ENCODE data around the gene HCFC1R1. TPM values are rescaled to one million over a fixed set of nuclear protein-coding genes. Genes with fewer than 3 reads are reported as not detected.

Gene HCFC1R1
- total and polyA plus RNA-seq, 2 experiments from 2014 or later: 50.8 to 109 TPM

DNA sequence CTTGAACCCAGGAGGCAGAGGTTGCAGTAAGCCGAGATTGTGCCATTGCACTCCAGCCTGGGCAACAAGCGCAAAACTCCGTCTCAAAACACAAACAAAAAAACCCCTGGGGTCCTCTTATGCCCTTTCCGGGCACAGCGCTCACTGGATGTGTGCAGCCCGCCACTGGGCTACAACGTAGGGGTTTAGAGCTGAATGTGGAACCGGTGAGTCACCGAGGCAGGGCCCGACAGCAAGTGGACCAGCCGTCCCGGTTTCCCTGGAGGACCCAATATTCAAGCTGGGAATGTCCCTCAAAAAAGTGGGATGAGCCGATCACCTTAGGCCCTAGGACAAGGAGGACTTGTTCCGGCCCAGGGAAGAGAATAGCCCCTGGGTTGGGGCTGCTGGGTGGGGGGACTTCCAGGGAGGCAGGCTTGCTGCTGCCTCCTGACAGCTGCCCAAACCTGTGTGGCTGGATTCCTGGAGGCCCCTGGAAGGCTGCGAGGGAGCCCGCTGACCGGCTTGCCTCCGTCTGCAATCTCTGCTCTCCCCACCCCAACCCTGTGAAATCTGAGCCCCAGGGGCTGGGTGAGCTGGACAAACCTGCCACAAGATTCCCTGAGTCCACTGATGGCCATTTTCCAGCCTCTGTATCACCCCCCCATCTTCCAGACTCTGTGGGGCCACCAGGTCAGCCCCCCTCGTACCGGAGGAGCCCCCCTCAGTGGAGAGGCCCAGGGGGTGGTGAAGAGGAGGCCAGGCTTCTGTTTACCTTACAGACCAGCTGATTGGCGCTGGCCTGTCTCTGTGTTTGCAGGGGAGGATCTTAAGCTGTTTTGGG is 14.0 kb downstream of the HCFC1R1 start:
- Histone ChIP-seq H3K4me1 (ENCODE audit: low read depth) (peaks cover 67% of the 10 kb centered on the region), H3K4me3 (no peak overlapping the region), H3K36me3 (no peaks in the 10 kb centered on the region), H3K9me3 (ENCODE audit: low read depth) (no peaks in the 10 kb centered on the region), H3K27me3 (no peaks in the 10 kb centered on the region), H3K27ac (peak overlapping the region; percentile 96)
- TF ChIP-seq, protein P1, sequence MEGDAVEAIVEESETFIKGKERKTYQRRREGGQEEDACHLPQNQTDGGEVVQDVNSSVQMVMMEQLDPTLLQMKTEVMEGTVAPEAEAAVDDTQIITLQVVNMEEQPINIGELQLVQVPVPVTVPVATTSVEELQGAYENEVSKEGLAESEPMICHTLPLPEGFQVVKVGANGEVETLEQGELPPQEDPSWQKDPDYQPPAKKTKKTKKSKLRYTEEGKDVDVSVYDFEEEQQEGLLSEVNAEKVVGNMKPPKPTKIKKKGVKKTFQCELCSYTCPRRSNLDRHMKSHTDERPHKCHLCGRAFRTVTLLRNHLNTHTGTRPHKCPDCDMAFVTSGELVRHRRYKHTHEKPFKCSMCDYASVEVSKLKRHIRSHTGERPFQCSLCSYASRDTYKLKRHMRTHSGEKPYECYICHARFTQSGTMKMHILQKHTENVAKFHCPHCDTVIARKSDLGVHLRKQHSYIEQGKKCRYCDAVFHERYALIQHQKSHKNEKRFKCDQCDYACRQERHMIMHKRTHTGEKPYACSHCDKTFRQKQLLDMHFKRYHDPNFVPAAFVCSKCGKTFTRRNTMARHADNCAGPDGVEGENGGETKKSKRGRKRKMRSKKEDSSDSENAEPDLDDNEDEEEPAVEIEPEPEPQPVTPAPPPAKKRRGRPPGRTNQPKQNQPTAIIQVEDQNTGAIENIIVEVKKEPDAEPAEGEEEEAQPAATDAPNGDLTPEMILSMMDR (IDR thresholded peaks at IDR 0.05; ENCODE audit: low read depth, low read length): no peak
- DNase-seq (ENCODE audit: low read depth in 1 of 2, low spot score in 1 of 2): peak in 1 of 2 donors; percentile 88

DNA sequence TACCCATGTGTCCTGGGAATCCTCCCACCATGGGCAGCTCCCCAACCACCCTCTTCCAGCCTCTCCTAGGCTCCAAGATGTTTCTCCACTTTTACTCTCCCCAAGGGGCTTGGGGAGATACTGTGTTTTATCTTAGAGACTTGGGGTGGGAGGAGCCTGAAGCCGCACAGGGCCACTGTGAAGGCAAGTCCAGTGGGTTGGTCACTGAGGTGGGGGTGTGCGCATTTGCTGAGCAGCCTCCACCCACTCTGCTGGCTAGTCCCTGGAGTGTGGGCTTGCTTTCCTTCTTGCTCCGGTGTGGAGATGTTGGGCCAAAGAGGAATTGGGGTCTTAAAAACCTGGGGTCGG is 15.1 kb downstream of the HCFC1R1 start:
- peak in 1 of 2 donors; percentile 71 for DNase-seq (ENCODE audit: low read depth in 1 of 2, low spot score in 1 of 2)
- Histone ChIP-seq H3K9me3 (ENCODE audit: low read depth) (no peaks in the 10 kb centered on the region), H3K36me3 (no peaks in the 10 kb centered on the region), H3K27me3 (no peaks in the 10 kb centered on the region), H3K4me3 (no peak overlapping the region), H3K27ac (peak overlapping the region; percentile 96), H3K4me1 (ENCODE audit: low read depth) (peaks cover 67% of the 10 kb centered on the region)
- TF ChIP-seq, protein P1 (IDR thresholded peaks at IDR 0.05; ENCODE audit: low read depth, low read length): no peak

DNA sequence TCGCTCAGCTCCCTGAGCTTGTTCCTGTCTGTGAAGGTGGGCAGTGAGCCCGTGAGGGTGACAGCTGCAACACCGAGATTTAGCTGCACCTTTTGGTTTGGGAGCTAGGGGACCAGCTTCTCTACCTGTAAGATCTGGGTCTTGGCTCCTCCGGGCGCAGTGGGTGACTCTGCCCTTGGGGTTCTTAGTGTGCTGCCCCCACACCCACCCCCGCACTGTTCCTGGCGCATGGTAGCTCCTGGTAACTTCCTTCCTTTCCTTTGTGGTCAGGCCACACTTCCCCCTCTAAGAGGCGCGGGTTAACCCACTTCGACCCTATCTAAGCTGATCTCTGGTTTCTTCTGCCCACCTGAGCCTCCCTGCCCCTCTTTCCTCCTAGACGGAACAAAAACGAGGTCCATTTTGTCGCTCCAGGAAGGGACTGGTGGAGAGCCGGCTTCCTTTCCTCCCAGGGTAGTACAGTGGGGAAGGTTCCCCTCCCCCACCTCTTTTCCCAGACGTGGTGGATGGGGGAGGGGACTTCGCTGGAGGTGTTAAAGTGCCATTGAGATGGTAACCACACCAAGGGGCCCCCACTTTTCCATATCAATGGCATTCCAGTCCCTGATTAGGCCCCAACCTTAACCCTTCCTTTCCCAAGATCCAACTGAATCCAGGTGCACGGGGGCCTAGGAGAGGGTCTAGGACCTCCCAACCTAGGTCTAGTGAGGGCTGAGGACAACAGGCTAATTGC is 15.6 kb downstream of the HCFC1R1 start:
- Histone ChIP-seq H3K27me3 (no peaks in the 10 kb centered on the region), H3K36me3 (no peaks in the 10 kb centered on the region), H3K4me3 (no peak overlapping the region), H3K27ac (peak overlapping the region; percentile 96), H3K4me1 (ENCODE audit: low read depth) (peaks cover 67% of the 10 kb centered on the region), H3K9me3 (ENCODE audit: low read depth) (no peaks in the 10 kb centered on the region)
- peak in 1 of 2 donors; percentile 91 for DNase-seq (ENCODE audit: low read depth in 1 of 2, low spot score in 1 of 2)
- TF ChIP-seq, protein P1 (IDR thresholded peaks at IDR 0.05; ENCODE audit: low read depth, low read length): no peak

DNA sequence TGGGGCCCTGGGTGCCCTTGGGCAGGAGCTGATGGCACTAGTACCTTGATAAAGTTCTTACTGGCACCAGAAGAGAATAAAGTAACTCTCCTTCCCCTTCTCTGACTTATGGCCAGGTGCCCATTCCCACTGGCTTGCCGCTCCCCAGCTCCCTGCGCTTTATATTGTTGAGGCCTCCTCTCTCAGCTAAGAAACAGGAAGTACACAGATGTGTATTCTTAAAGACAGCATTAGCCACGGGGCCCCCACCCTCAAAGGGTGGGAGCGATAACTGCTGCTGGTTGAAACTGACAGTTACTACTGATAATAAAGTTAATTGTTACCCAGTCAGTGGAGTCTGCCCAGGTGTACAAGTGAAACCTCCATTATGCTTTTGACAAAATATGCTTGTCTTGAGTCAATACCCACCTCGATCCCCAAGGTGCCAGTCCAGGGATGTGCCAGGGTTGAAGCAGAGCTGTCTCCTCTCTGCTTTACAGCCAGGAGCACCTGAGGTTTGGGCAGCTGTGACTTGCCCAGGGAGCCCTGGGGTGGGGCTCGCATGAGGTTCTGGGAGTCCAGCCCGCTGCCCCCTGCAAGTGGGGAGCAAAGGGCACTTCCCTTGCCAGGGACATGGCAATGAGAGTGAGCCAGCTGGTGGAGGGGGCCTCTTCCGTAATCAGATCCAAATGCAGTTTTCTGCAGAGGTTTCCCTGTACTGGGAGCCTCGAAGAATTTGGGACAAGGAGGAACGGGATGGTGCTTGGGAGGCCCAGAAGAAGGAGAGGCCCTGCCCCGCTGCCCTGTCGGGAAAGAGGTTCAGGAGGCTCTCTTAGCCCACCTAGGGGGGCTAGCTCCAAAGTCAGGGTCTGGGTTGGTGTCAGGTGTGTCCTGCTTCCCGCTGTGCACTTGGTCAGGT is 16.4 kb downstream of the HCFC1R1 start:
- DNase-seq (ENCODE audit: low read depth in 1 of 2, low spot score in 1 of 2): no peak
- TF ChIP-seq, protein P1 (IDR thresholded peaks at IDR 0.05; ENCODE audit: low read depth, low read length): no peak
- H3K36me3 ChIP-seq: no peaks in the 10 kb centered on the region
- H3K27ac ChIP-seq: peak overlapping the region; percentile 96
- H3K9me3 ChIP-seq (ENCODE audit: low read depth): no peaks in the 10 kb centered on the region
- no peak overlapping the region for H3K4me3 ChIP-seq
- H3K27me3 ChIP-seq: no peaks in the 10 kb centered on the region
- peaks cover 61% of the 10 kb centered on the region for H3K4me1 ChIP-seq (ENCODE audit: low read depth)

DNA sequence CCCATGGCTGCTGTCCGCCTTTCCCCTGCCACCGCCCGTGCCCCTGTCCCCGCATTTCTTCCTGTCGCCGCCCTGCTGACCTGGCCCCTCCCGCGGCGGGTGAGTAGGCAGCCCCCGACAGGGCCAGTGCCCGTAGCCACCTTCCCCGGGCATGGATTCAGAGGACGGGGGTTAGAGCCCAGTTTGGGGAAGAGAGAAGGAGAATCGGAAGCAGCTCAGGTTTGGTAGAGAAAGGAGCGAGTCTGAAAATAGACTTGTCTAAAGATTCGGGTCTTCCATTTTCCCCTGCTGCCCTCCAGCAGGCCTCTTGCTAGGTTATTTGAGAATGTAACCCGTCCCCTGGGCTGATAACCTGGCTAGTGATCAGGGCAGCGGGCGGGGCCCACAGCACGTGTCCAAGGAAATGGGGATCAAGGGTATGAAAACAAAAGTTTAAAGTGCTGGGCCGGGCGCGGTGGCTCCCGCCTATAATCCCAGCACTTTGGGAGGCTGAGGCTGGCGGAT is 18.9 kb downstream of the HCFC1R1 start:
- Histone ChIP-seq H3K36me3 (no peaks in the 10 kb centered on the region), H3K9me3 (ENCODE audit: low read depth) (no peaks in the 10 kb centered on the region), H3K4me3 (peak overlapping the region; percentile 65), H3K27me3 (no peaks in the 10 kb centered on the region), H3K27ac (peak overlapping the region; percentile 96), H3K4me1 (ENCODE audit: low read depth) (peaks cover 46% of the 10 kb centered on the region)
- DNase-seq (ENCODE audit: low read depth in 1 of 2, low spot score in 1 of 2): peak in 1 of 2 donors; percentile 79
- TF ChIP-seq, protein P1 (IDR thresholded peaks at IDR 0.05; ENCODE audit: low read depth, low read length): no peak
